ENCODE results near the gene IRAK4.

IRAK4 gene

DNA sequence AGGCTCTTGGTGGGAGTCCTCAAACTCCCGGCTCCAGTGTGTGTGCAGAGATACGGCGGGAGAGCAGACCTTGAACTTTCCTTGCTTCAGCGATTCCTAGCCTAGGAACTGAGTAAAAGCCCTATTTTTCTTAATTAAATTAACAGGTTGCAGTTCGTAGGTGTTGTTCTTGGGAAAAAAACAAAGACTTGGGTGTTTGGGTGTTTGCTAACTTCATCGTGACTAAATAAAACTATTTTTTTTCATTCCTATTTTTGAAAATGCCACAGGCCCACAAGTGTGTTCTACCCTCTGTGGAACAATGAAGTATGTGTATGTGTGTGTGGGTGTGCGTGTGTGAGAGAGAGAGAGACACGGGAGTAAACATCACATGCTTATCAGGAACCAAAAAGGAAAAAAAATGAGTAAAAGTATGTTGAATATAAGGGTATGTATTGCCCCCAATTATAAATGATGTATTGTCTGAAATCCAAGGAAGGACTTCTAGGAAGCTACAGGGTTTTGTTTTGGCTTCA, 77.8 kb downstream of the IRAK4 start:
- DNase-seq (ENCODE audit: low read depth), result no peak
